GM13976 (cell line): ENCODE data around the gene MYO1D.
"Not testable (repeated sequence)": the region's sequence is repeated elsewhere in the genome, so short reads cannot be mapped to it uniquely, and the experiment has no call there.

ENCODE experiments used
- DNase-seq: peaks from one replicate; pipeline ENCODE4 v3.0.0; 2012; ENCODE audit warnings: low spot score
- CTCF ChIP-seq: IDR thresholded peaks from 2 replicates; pipeline ENCODE4 v1.5.1; 2012; ENCODE audit warnings: borderline replicate concordance, mild to moderate bottlenecking; ENCODE audit not compliant: insufficient read depth; ENCODE audit errors: extremely low read depth, missing control alignments, control extremely low read depth
- in situ Hi-C: fragments of 300-500 bp; cut with MboI; formaldehyde crosslinking; loops from one replicate; pipeline ENCODE4 v1.12.0; 2022; ENCODE audit warnings: low sequenced_read_pairs, mixed read lengths, inconsistent platforms; ENCODE audit not compliant: unreplicated experiment

Gene MYO1D

GRCh38 chr17:32876417-32877163 is at the start of gene MYO1D:
Gene MYO1D, minus strand, starts transcription at chr17:32877124. Its CDS starts 252 bp downstream, at chr17:32876872.
- in situ Hi-C loops = loop anchor here (5.0 kb wide), 2 partner anchors 34 to 94 kb away; no protein-coding TSS in a partner anchor
- TF ChIP-seq CTCF = peak; percentile 80
- DNase-seq = peak; percentile 77

GRCh38 chr17:32926183-32926582 is 49.3 kb upstream of the MYO1D start:
- no peak for TF ChIP-seq CTCF
- DNase-seq = no peak
- in situ Hi-C loops = no loop called here

- in situ Hi-C loops = loop anchor here (25.0 kb wide), 1 partner anchor 462 kb away; no protein-coding TSS in a partner anchor
- DNase-seq = not testable (repeated sequence)
Measured at GRCh38 chr17:32923905-32924304, 47.0 kb upstream of the MYO1D start.

GRCh38 chr17:32921017-32921416 is 44.1 kb upstream of the MYO1D start:
- in situ Hi-C loops = loop anchor here (25.0 kb wide), 1 partner anchor 459 kb away; no protein-coding TSS in a partner anchor
- no peak for TF ChIP-seq CTCF
- no peak for DNase-seq

GRCh38 chr17:32920293-32920692 is 43.4 kb upstream of the MYO1D start:
- no peak for DNase-seq
- TF ChIP-seq CTCF = no peak
- in situ Hi-C loops = loop anchor here (25.0 kb wide), 1 partner anchor 458 kb away; no protein-coding TSS in a partner anchor

- DNase-seq = not testable (repeated sequence)
- in situ Hi-C loops = loop anchor here (10.0 to 25.0 kb wide), 2 partner anchors 265 to 458 kb away; no protein-coding TSS in a partner anchor
Measured at GRCh38 chr17:32919876-32920275, 43.0 kb upstream of the MYO1D start.

GRCh38 chr17:32917842-32918241 is 40.9 kb upstream of the MYO1D start:
- in situ Hi-C loops = loop anchor here (10.0 to 25.0 kb wide), 2 partner anchors 263 to 456 kb away; no protein-coding TSS in a partner anchor
- no peak for DNase-seq
- no peak for TF ChIP-seq CTCF
